ENCODE measurements around the gene DUSP22. TPM values are rescaled to one million over a fixed set of nuclear protein-coding genes. Genes with fewer than 3 reads are reported as not detected.

The DUSP22 gene
- total RNA-seq, 1 experiment from 2014 or later = 25.0 TPM

DNA sequence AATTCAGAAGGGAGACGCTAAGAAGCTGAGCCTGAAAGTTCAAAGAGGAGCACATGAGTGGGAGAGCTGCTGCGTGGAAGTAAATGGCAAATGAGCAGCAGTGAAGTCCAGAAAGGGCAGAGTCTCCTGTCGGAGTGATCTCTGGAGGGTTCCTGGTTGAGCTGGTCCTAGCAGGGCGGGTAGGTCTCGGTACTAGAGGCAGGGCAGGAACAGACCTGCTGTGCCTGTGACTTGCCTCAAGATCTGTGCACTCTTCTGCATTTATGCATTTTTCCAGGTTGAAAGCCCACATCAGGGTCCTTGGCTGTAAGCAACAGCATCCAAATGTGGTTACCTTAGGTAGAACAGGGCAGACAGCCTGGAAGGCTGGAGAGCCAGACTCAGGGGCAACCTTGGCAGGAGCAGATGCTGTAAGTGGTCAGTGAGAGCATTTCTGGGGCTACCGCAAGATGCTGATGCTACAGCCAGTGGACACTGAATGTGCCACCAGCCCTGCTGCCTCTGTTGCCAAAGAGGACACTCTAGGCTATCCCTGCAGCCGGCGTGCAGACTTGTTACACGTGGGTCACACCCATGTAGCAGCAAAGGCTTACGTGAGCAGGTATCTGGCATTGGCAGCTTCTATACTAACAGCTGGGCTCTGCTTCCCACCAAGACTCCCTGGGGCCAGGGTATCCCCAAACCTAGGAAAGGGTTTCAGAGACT, 8.4 kb downstream of the DUSP22 start:
- no CpG with 5 or more reads among the region's 10 CpGs for WGBS (ENCODE audit: extremely low coverage, insufficient read length, low lambda C conversion rate)
- H3K27ac ChIP-seq (ENCODE audit: insufficient read length, low read depth, low read length) = no peak overlapping the region
- no peaks in the 10 kb centered on the region for H4K20me1 ChIP-seq (ENCODE audit: control insufficient read depth, insufficient read depth, insufficient read length)
- H2AFZ ChIP-seq (ENCODE audit: low read length) = no peak overlapping the region
- H3K4me1 ChIP-seq (ENCODE audit: insufficient read depth, low read length) = no peaks in the 10 kb centered on the region
- no peak overlapping the region for H3T11ph ChIP-seq (ENCODE audit: low read length)
- no peak overlapping the region for H3K4me3 Mint-ChIP-seq
- H3K23ac ChIP-seq (ENCODE audit: insufficient read length, low read depth, low read length) = no peak overlapping the region
- H2BK15ac ChIP-seq (ENCODE audit: low read depth, low read length) = no peak overlapping the region
- H3K14ac ChIP-seq (ENCODE audit: insufficient read depth, low read length) = no peak overlapping the region
- H3K79me1 ChIP-seq (ENCODE audit: insufficient read depth, low read depth, low read length, poor library complexity, severe bottlenecking) = no peaks in the 10 kb centered on the region
- no peaks in the 10 kb centered on the region for H3K27me3 ChIP-seq (ENCODE audit: insufficient read depth, low read length)
- peaks cover 19 to 20% of the 10 kb centered on the region in 2 experiments for H3K4me1 Mint-ChIP-seq
- H2BK20ac ChIP-seq (ENCODE audit: low read depth, low read length, poor library complexity, severe bottlenecking) = no peak overlapping the region
- no peak overlapping the region for H3K4me2 ChIP-seq (ENCODE audit: insufficient read depth, insufficient read length, low read length)
- H3K9ac ChIP-seq (ENCODE audit: extremely low read depth, insufficient read length, low read length) = no peak overlapping the region
- no peak overlapping the region for H3K4ac ChIP-seq (ENCODE audit: low read depth, low read length)
- H3K56ac ChIP-seq (ENCODE audit: insufficient read length, low read depth, low read length) = no peak overlapping the region
- no peak overlapping the region for H2BK5ac ChIP-seq (ENCODE audit: insufficient read length, low read length)
- H4K91ac ChIP-seq (ENCODE audit: insufficient read length, low read depth, low read length) = no peak overlapping the region
- H4K8ac ChIP-seq (replicated peaks; ENCODE audit: insufficient read length, low read depth, low read length) = no peak overlapping the region
- H3K18ac ChIP-seq (ENCODE audit: insufficient read length, low read depth, low read length) = no peak overlapping the region
- no peak overlapping the region for H2BK12ac ChIP-seq (ENCODE audit: insufficient read length, low read depth, low read length)
- peaks cover 3 to 5% (median 3%) of the 10 kb centered on the region in 3 experiments; a peak in 6 of 7 replicates for H3K36me3 Mint-ChIP-seq (ENCODE audit: insufficient read depth in 1 of 3, low read depth in 3 of 3)
- H3K27me3 Mint-ChIP-seq (ENCODE audit: low read depth) = no peaks in the 10 kb centered on the region
- no peak overlapping the region for H3K27ac Mint-ChIP-seq
- no peaks in the 10 kb centered on the region for H3K79me2 ChIP-seq (ENCODE audit: insufficient read depth, low read length)
- H3K9me3 ChIP-seq (ENCODE audit: control insufficient read depth, low read depth, low read length) = peaks cover 80% of the 10 kb centered on the region
- H2BK120ac ChIP-seq (ENCODE audit: low read depth, low read length, poor library complexity, severe bottlenecking) = no peak overlapping the region
- TF ChIP-seq, protein P1, sequence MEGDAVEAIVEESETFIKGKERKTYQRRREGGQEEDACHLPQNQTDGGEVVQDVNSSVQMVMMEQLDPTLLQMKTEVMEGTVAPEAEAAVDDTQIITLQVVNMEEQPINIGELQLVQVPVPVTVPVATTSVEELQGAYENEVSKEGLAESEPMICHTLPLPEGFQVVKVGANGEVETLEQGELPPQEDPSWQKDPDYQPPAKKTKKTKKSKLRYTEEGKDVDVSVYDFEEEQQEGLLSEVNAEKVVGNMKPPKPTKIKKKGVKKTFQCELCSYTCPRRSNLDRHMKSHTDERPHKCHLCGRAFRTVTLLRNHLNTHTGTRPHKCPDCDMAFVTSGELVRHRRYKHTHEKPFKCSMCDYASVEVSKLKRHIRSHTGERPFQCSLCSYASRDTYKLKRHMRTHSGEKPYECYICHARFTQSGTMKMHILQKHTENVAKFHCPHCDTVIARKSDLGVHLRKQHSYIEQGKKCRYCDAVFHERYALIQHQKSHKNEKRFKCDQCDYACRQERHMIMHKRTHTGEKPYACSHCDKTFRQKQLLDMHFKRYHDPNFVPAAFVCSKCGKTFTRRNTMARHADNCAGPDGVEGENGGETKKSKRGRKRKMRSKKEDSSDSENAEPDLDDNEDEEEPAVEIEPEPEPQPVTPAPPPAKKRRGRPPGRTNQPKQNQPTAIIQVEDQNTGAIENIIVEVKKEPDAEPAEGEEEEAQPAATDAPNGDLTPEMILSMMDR (conservative IDR thresholded peaks at IDR 0.05) = no peak
- no peak for DNase-seq
- peaks cover 8 to 20% of the 10 kb centered on the region in 2 experiments for H3K9me3 Mint-ChIP-seq
- no peak overlapping the region for H4K5ac ChIP-seq (ENCODE audit: insufficient read length, low read depth, low read length)
- no peak overlapping the region for H2AK5ac ChIP-seq (ENCODE audit: insufficient read length, low read length)
- H3K23me2 ChIP-seq (ENCODE audit: insufficient read length, low read depth, low read length, poor library complexity, severe bottlenecking) = no peaks in the 10 kb centered on the region

All from H9 (cell line).